Activated gamma-delta T cell treated with anti-CD3 and anti-CD28 coated beads, Interleukin-2, amount 50 U/mL, for 16 hours (primary cell): Measurements from ENCODE around the gene HACD3.
"Not testable (repeated sequence)": the region's sequence is repeated elsewhere in the genome, so short reads cannot be mapped to it uniquely, and the experiment has no call there.

Experiments used
- DNase-seq: peaks from one replicate; pipeline ENCODE4 v3.0.0-alpha.2; 2020; ENCODE audit warnings: low read depth

The HACD3 gene

DNA sequence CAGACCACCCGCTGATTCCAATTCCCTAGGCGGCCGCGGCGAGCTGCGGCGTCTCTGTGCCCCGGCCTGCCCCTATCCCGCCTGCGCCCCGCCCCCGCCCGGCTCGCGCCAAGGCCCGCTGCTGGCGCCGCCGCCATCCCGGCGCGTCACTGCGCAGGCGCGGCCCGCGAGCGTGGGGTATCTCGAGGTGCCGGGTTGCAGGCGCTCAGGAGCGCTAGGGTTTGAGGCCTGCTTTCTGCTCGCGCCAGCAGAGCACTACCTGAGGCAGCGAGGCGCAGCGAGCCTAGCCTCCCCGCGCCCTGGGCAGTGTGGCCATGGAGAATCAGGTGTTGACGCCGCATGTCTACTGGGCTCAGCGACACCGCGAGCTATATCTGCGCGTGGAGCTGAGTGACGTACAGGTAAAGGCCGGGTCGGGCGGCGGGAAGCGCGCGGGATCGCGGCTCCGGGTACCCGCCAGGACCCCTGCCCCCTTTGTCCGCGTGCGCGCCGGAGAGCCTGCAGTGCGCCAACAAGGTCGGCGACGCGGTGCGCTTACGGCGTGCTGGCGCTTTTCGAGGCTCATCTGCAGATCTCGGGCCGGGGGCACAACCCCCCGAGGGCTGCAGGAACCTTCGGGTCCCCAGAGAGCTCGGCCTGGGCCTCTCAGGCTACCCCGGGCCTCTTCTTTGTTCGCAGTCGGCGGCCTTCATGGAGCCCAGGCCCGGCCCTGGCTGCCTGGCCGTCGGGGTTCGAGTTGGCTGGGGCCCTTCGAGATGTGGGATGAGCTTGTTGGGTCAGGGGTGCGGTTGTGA lies at the start of gene HACD3:
TSS of gene HACD3 (plus strand) at position 146 of the 794 bp plus-strand sequence. CDS start at position 315, 169 bp downstream.
- DNase-seq: peak; percentile 82

DNA sequence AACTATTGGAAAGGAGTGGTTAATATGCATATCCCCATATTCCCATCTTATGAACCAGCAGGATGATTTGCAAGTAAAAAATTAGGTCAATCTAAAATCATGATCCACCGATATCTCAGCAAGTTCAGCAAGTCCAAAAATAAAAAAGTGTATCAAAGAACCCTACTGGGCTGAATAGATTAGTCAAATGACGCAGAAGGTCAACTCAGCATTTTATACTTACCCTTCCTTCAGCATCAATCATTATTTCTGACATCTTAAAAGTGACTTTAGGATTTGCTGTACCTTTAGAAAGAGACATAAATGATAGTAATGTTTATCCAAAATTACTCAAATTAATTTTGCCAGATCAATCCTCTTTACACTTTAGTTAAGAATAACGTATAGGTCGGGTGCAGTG lies 45.4 kb upstream of the HACD3 start:
- no peak for DNase-seq

- no peak for DNase-seq
These were observed 36.2 kb upstream of the HACD3 start for GRCh38 chr15:65494076-65494475.

GRCh38 chr15:65509321-65509720 lies 20.9 kb upstream of the HACD3 start:
- no peak for DNase-seq

DNA sequence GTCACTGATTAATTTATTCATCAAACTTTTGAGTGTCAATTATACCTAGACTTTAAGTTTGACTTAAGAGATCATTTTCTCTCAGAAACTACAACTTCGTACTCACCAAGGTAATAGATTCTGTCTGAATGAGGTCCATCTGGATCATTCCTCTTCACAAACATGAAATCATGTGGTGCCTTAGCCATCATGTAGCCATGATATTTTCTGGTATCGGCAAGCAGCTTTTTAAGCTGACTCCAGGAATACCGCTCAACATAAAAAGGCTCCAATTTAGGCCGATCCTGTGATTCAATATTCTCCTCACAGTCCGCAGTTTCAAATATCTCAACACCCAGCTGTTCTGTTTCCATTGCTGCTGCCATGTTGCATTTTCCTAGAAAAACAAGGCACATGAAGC lies 18.1 kb upstream of the HACD3 start:
- no peak for DNase-seq

DNA sequence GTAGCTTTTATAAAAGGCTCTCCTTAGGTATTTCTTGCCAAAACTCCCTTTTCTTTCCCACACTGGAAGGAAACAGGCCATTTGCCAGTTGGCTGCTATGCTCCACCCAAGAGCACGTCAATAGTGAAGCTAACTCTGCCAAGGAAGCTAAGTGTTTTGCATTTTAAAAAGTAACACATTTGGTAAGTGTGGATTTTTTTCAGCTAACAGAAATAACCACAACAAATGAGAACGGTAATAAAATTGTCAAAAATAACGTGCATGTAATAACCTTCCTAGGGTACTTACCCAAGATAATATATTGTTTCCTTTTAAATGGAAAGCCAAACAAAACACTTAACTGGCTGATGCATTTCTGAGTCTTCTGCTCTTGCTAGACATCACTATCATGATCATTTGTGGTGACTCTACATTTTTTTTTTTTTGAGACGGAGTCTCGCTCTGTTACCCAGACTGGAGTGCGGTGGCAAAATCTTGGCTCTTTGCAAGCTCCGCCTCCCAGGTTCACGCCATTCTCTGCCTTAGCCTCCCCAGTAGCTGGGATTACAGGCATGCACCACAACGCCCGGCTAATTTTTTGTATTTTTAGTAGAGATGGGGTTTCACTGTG lies 17.4 kb upstream of the HACD3 start:
- no peak for DNase-seq

GRCh38 chr15:65516997-65517865 lies 13.0 kb upstream of the HACD3 start, which contains the start of gene DPP8:
TSS of gene DPP8 (minus strand) at chr15:65517689. CDS start at chr15:65512553, 5,136 bp downstream.
- DNase-seq: peak; percentile 93

DNA sequence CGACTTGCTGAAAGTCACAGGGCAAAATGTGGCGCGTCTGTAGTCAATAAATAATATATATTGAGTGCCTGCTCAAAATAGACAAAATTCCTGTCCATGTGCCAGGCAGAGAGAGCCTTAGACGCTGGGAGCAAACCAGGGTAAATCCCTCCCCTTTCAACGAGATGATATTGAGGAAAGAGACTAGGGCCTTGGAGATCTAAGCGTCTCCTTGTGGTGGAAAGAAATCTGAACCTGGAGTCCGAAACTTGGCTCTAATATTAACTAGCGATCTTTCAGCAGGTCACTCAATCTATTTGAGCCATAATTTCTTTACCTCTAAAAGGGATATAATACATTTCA lies 12.4 kb upstream of the HACD3 start:
- no peak for DNase-seq

GRCh38 chr15:65518633-65519285 lies 11.5 kb upstream of the HACD3 start:
- DNase-seq: no peak

- no peak for DNase-seq
These were observed 8.9 kb upstream of the HACD3 start for GRCh38 chr15:65521350-65521749.

- no peak for DNase-seq
These were observed 6.0 kb upstream of the HACD3 start for GRCh38 chr15:65524226-65524625.

DNA sequence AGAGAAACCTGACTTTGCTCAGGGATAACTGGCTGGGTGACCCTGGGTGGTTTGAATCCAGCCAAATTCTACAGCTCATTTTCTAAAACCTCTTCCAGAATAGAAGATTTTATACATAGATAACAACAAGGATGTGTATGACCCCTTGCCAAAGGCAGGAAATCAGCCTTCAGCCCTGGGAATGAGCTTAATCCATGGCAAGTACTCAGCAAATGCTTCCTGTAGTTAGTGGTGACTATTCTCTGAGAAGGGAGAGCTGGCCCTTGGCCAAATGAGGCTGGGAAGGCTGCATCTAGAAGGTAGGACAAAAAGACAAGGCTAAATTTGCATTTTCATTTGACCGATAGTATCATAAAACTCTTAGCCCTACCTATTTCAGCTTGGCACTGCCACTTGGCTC lies 4.6 kb upstream of the HACD3 start:
- no peak for DNase-seq

- DNase-seq: no peak
These were observed 1.7 kb upstream of the HACD3 start for GRCh38 chr15:65528461-65529060.

- no peak for DNase-seq
These were observed 423 bp upstream of the HACD3 start for GRCh38 chr15:65529762-65530317.

GRCh38 chr15:65532738-65533051 lies 2.4 kb downstream of the HACD3 start:
- no peak for DNase-seq

DNA sequence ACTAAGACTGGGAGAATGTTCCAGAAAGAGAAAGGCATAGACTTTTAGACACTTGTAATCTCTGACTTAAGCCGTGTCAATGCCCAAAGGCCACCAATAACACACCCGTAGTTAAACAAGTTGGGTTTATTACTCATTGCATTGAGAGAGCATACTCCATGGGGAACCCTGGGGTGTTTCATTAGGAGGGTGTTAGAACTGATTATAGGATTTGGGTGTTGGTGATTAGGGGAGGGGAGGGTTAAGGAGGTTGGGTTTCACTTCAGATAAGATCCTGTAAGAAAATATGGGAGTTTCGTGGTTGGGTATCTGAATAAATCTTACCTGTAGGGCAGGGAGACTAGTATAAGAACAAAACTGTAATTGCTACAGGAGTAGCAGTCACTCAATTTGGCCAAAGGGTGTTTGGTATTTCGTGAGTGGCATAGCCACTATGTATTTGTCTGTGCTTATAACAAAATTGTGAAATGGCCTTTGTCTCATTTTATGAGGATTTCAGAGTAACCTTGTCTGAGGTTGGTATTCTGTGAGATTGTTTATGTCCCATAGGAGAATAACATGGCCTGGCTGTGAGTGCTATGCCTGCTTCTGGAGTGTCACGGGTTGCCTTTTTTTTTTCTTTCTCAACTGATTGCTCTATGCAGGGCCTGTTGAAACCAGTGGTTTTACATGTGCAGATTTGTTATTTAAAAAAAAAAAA lies 2.9 kb downstream of the HACD3 start:
- DNase-seq: no peak

DNA sequence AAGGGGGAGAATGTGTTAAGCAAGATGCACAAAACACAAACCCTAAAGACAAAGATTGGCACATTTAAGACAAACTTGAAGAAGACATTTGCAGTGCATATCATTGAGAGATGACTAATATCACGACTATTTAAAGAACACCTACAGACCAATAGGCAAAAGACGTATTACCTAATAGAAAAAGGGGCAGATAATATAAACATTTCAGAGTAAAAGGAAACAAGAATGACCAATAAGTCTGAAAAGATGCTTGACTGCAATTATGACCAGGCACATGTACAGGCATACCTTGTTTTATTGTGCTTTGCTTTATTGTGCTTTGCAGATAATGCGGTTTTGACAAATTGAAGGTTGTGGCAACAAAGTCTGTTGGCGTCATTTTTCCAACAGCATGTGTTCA lies 4.9 kb downstream of the HACD3 start:
- DNase-seq: no peak

DNA sequence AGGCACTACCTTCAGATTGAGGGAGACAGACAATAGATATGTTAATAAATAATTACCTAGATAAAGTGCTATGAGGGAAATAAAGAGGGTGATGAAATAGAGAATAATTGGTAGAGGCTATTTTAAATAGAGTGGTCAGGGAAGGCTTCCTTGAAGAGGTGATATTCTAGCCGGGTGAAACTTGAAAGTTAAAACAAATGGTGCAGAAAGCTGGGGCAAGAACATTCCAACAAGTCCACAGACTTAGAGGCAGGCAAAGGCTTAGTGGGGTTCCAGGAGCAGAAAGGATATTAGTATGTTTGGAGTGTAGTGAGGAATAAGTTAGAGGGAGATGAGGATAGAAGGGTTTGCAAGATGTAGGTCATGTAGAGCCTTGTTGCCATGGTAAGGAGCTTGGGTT lies 10.1 kb downstream of the HACD3 start:
- no peak for DNase-seq

DNA sequence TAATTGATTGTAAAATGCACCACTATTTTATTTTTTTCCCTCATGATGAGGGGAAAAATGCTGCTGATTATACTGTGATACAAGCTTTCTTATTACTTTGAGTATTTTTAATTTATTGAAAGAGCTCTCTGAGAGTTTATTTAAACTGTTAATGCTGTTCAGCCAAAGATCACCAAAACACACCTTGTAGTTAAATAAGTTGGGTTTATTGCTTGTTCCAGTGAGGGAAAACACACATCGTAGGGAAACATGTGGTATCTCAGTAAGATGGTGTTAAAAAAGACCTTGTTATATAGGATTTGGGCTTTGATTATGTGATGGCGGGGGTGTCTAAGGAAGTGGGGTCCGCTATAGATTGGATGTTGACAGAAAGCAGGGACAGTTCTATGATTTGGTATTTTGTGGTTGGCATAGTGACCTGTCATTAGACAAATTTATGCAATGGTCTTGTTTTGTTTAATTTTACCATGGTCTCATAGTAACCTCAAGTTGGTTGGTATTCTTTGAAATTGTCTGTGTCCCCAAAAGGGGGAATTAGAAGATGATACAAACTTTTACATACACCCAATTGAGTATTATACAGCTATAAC lies 11.1 kb downstream of the HACD3 start:
- DNase-seq: no peak

DNA sequence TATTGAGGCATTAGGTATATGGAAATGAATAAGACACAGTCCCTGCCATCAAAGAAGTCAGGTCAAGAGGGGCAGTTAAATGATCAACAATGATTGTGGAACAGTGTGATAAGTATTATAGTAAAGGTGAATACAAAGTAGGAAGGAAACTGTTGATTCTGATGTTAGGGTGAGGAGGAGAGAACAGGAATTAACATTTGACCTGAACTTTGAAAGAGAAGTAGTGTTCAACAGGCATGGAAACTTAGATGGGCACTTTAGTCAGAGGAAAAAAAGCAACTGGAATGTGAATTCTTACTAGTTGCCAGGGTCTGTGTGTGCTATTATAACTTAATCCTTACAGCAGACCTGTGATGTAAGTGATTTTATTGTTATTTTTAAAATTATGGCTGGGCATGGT lies 17.6 kb downstream of the HACD3 start:
- DNase-seq: no peak

- not testable (repeated sequence) for DNase-seq
These were observed 19.0 kb downstream of the HACD3 start for GRCh38 chr15:65549288-65549687.
